CD4-positive, alpha-beta T cell treated with Interferon alpha-2 for 1 hour (primary cell): Measurements from ENCODE around the gene GALNT18.

Experiments used
- DNase-seq, 2 donors: peaks; one replicate each; pipeline ENCODE4 v3.0.0-alpha.2; 2020 to 2022

The GALNT18 gene

DNA sequence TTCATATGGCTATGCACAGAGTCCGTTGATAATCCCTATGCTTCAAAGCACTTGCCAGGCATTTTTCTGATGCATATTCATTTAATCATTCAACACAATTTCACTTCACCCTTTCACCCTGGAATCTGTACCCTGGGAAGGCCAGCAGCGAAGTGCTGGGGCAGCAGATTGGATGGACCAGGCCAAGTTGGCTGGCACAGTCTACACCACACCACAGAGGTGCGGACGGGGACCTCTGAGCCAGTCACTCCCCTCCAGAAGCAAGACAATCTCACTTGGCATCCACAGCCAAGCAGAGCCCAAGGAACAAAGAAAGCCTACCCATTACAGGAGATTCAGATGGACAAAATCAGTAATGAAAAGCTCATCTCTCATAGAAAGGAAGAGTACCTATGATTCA, 130.2 kb downstream of the GALNT18 start:
- no peak for DNase-seq

DNA sequence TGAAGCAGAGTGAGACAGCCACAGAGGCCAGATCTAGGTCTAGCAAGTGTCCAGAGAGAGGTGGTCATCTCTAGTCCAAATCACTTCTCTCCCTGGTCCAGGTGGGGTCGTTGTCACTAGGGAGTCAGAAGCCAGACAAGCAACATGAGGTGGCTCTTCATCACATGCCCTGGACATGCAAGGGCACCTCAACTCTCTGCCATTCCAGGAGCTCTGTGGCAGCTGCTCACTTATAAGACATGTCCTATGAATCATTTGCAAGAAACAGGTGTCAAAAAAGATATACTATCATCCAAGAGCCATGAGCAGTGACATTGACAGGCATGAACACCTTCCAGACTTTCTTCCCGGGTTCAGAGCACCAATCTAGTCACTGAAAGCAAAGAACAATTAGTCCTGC, 130.8 kb downstream of the GALNT18 start:
- DNase-seq, result no peak

DNA sequence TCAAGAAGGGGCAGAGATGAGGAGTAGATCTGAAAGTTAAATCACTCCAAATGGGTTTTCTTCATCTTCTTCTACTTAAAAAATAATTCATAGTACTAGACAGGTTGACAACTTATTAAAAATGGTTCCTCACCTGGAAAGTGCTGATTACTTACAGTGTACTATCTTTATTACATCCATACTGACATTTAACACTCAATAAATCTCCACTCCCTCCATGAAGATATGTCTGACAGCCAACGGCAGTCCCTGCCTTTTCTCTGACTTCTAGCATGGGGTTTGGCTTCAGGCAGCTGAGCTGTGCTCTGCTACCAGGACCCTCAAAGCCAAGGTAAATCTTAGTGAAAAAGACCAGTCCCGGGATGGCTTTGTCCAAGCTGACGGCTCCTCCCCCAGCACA, 135.4 kb downstream of the GALNT18 start:
- no peak for DNase-seq

DNA sequence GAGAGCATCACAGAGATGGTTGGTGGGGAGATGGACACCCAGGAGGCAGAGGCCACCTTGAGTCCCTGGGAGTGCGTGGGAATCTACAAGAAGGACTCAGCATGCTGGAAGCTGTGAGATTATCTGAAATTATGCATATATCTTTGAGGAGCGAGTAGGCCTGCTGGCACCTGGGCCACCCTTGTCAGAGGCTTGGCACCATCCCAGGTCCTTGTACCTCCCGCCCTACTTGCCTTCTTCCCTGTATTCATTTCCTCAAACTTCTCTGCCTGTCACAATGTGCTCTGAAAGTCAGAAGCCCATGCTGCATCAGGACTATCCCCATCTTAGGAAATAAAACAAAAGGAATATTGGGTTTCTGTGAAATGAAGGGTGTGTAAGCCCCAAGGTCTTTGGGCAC, 135.8 kb downstream of the GALNT18 start:
- DNase-seq, result no peak

DNA sequence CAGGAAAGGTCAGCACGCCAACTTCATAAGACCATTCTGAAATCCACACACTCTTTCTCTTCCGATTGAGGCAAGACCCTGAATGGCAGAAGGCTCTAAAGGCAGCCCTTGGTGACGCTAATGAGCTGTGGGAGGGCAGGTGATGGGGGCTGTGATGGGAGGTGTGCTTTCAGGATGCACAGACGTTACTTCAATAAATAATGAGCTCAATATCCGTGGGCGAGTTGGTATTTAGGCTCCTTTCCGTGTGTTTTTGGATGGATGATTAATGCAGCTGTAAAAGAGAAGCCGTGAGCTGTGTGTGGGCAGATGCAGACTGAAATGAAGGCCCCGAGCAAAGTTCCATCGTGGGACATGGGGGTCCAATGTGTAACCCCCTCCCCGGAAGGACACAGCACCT, 138.2 kb downstream of the GALNT18 start:
- no peak for DNase-seq

DNA sequence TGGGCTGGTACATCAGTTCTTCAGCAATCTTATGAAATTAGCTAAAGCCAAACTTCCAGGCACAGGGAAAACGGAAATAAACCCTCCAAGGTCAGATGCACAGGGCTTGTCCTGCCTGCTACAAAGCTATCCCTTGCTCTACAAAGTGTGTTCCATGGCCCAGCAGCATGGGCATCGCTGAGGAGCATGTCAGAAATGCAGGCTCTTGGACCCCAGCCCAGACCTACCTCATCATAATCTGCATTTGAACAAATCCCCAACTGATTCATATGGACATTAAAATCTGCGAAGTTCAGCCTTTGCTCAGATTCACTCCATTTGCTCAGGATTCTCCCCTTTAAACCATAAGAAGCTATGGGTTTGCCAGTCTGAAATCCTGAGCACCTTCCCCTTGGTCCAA, 139.1 kb downstream of the GALNT18 start:
- no peak for DNase-seq

DNA sequence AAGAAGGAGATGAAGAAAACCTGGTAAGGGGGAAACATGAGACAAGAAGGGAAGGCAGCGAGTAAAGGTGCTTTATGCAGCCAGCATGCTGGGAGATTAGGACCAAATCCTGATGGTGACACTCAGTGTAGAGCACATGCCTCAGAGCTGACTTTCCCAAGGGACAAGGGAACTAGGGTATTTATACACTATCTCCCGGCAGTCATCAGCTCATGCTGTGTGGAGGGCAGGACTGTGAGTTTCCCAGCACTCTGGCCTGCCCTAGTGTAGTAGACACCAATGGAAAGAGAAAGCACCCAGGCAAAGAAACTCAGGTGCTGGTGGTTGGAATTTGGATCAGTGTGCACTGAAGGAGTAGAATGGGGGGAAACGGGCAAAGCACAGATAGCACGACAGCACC, 140.4 kb downstream of the GALNT18 start:
- DNase-seq, result no peak

DNA sequence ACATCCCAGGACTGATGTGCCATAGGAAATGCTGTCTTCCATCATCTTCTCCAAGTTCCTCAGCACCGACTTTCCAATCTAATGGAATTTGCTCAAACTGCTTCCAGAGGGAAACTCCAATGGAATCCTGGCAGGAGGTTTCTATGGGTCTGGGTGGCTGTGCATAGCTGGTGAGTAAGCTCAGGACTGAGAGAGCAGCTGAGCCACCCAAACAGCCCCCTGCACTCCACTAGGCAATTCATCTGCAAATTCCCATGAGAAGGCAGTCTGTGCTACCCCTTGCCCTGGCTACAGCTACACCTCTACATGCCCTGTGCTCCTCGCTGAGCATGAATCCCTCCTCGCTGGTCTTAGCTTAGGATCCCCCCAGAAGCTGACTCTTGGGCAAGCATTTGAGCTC, 140.8 kb downstream of the GALNT18 start:
- no peak for DNase-seq

DNA sequence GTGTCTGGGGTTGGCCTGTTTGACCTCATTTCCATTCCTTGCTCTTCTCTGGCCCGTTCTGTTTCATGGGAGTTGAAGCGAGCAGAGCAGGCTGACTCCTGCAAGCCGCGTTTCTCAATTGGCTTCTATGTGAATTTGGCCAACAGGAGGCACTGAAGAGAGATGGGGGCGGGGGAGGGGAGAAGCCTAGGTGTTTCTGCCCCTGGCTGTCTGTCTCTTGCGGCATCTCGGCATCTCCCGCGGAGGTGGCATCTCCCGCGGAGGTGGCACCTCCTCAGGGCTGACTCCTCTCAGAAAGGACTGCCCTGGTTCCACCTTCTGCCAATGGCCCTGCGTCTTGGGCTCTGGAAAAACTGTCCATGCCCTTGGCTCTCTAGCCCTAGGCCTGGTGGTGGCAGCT, 143.1 kb downstream of the GALNT18 start:
- DNase-seq, result no peak

DNA sequence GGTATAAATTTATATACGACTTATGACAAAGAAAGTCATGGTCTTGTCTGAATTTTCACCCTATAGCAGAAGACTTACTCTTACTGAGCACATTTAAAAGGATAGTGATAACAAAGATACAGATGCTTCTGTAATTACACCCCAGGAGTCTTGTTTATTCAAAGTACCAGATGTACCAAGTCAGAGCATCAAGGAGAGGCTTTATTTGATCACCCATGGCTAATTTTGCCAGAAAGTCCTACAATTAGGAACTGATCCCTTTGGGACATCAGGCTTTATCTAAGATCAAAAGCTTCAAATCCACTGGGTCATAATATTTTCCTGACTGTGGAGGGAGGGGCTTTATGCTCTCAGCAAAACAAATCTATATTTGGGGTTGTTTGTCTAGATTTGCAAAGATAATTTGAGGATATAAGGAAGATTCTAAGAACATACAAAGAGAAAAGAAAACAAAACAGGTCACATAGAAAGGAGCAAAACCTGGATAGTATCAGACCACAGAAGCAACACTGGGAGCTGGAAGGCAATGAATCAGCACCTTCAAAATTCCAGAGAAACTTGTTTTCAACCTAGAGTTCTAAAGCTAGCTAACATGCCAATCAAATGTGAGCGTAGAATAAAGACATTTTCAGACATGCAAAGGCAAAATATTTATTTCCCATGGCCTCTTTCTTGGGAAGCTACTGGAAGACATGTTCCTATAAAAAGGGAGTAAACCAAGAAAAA, 143.9 kb downstream of the GALNT18 start:
- no peak for DNase-seq

DNA sequence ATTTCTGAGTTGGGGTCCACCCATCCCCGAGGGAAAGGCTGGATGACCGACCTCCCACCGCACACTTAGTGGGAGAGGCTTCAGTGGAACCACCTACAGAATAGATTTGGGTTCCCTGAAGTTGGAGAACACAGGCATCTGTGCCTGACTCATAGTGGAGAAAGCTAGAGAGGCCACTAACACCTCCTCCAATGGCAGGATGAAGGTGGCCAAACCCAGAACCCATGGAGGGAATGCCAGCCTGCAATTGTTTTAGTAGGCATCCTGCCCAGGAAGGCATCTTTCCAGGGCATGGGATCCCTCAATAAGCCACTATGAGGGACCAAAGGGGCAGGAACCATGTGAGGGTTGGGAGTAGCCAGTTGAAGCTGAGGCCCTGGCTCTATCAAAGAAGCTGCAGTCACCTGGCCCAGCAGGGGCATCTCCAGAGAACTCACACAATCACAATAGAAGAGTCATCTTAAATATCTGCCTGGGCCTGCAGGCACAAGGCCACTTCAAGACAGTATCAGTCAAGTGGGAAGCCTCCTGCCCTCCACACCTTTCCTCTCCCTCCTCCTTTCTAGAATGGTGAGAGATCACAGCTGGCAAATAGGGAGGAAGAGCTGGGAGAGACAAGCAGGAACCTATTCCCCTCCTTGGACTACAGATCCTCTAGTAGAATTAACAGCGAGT, 144.7 kb downstream of the GALNT18 start:
- DNase-seq, result no peak

DNA sequence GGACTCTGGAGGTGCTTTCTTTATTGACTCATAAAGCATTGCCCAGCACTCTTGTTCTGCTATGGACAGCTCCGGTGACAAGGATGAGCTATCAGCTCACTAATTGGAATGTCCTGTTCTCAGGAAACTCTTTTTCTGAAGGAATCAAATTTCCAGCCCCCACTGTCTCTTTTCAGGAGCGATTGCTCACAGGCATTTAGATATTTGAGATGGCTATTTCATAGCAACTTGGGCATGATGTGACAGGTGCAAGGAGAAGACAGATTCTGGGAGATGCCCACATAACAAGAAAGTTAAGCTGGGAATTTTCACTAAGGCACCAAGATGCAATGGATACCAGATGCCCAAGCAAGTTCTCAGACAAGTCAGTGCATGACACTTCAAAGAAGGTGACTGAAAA, 145.3 kb downstream of the GALNT18 start:
- no peak for DNase-seq

DNA sequence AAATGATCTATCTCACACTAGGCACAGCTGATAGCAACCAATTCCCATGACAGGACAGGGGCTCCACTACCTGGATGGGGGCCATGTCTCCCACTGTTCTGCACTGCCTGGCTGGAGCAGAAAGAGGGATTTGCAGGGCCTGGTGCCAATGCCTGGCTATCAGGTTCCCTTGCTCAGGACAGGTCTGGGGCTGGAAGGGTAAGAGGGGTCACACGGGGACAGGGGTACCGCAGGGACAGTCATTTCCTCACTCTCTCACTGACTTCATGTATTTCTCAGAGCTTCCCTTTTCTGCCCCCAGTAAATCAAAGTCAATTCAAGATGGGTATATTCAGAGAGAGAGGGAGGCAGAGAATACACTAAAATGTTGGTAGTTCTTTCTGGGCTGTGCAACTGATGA, 149.7 kb downstream of the GALNT18 start:
- no peak for DNase-seq

DNA sequence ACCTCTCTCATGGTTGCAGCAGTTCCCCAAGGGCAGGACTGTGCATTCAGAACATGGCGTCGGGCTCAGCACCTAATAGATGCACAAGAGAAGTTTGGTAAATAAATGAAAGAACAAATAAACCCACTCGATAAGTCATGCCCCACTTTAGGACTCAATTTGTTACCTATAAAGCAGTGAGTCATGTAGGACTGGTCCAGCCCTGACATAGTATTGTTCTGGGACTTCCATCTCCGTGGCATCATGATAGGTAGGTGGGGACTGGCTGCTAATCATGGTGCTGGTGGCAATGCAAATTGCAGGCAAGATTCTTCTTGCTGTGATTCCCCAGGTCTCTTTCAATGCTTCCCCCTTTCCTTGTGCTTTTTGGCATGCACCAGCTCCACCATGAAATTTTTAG, 150.6 kb downstream of the GALNT18 start:
- DNase-seq, result no peak

DNA sequence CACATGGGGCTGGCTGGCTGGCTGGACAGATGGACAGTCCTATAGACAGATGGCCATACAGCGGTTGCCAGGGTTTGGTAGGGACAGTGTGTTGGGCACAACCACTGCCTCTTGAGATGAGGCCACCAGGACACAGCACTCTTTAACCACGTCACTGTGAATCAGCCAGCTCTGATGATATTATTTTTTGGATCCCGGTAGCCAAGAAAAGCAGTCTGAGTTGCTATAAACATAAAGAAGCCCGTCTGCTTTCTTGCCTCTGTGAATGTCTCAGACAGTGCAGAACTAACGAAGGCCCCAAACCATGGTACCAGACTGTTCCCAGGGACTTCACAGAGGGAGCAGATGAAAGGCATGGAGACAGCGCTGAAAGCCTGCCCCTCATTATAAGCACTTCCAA, 152.9 kb downstream of the GALNT18 start:
- no peak for DNase-seq

DNA sequence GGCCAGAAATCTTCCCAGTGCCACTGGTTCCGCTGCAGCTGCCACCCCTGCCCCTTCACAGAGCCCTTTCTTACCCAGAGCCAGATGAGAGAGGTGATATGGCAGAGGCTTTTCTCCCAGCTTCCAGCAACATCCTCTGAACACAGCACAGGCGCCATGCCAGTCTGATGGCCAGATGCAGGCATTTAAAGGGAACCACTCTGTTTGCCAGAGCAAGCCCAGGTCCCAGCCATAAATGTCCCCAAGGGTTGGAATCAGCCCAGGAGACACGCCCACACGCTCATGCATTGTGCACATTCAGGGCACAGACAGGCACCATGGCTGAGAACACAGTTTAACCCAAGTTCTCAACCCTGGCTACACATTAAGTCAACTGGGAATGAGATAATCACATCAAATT, 154.5 kb downstream of the GALNT18 start:
- no peak for DNase-seq

DNA sequence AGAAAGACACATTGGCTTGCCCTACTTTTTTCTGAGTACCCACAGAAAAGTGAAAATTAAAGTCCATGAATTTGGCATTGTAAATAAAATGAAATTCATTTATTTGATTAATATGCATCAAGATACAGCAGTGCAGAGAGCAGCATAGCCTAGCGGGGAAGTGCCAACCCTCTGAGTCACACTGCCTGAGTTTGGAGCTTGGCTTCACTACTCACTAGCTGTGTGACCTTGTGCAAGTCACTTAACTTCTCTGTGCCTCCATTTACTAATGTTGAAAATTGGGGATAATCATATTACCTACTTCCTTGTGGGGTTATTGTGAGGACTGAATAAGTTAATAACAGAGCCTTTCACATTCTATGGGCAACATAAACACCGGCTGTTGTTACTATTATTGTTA, 157.2 kb downstream of the GALNT18 start:
- no peak for DNase-seq

DNA sequence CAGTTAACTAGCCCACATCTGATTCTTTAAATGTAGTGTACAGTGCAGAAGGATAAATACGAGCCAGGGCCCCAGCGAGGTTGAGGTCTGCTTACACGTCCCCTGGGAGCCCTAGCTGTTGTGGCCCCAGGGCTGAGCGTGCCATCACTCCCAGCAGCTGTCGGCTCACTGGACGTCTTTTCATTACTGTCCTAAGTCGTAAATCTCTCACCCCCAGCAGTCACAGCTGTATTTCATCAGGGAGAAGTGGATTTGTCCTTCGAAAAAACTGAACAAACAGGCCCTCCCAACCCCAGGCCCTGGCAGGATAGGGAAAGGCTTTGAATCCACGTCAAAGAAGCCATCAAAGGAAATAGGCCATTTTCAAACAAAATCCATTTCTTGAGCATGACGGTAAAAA, 158.4 kb downstream of the GALNT18 start:
- DNase-seq, result no peak

DNA sequence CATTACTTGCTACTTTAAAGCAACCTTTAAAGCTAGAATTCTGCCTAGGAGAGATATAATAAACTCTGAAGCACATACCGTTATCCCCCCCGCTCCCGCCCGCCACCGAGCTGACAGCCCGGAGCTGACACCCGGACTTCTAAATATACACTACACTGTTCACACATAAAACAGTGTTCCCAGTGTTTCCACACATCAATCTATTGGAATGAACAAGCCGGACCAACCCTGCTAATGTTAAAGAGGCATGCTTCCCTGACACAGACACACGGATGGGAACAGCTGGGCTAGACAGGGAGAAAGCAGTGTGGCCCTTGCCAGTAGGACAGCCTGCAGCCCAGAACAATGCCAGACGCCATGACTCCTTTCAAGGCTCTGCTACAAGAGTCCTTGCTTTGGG, 160.3 kb downstream of the GALNT18 start:
- DNase-seq, result no peak

DNA sequence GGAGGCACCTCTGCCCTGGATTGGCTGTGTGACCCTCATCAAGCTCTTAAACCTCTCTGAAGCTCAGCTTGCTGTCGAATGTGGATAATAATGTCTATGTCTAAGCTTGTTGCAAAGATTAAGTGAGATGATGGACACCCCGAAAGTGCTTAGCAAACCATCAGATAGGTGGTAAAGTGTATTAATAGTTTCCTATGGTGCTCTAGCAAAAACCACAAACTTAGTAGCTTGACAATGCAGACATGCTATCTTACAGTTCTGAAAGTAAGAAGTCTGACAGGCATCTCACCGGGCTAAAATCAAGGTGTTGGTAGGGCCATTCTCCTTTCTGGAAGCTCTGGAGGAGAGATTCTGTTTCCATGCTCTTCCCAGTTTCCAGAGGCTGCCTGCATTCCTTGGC, 162.2 kb downstream of the GALNT18 start:
- no peak for DNase-seq

DNA sequence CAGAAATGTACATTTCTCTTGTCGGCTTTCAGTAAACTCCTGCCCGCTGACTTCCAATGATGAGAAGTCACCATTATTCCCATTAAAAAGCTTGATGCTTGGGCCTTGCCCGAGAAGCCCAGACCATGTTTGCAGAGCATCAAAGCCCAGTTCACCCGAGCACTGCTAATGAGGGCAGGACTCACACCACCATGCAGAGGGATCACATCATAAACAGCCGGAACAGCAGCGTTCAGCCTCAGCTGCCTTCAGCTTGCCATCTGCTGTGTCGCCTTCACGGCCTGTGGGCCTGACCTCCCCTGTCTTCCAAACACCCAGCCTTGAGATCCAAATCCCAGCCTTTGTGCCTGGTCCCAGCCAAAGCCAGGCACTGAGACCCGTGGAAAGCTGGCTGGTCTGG, 163.3 kb downstream of the GALNT18 start:
- no peak for DNase-seq

DNA sequence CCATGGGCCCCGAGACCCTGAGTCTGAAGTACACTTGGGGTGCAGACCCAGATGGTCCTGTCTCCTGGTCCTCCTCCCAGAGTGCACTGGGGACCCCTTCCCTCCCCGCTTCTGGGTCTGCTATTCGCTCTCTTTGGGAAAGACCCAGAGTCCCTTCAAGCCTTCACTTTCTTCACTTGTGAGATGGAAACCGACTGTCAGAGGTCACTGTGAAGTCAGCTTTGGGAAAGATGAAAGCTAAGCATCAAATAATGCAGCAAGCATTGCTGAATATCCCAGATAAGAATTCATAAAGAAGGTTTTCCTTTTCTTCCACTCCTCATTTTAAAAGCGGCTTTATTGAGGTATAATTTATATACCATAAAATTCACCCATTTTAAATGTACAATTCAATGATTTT, 163.8 kb downstream of the GALNT18 start:
- DNase-seq, result no peak

DNA sequence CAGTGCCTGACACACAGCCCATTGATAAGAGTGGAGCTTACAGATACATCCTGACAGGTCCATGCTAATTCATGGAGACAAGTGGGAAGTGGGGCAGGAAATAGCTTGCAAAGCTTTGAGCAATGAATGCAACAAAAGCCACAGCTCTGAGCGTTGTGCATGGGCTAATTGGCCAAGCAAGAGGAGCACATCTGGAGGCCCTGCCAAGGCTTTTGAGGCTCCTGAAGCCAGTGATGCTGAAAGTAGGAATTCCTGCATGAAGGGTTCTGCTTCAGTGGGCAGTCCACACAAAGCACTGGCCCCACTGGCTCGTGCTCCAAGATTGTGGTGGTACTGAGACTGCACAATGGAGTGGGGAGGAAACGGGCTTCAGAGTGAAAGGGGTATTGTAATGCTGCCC, 164.9 kb downstream of the GALNT18 start:
- no peak for DNase-seq

DNA sequence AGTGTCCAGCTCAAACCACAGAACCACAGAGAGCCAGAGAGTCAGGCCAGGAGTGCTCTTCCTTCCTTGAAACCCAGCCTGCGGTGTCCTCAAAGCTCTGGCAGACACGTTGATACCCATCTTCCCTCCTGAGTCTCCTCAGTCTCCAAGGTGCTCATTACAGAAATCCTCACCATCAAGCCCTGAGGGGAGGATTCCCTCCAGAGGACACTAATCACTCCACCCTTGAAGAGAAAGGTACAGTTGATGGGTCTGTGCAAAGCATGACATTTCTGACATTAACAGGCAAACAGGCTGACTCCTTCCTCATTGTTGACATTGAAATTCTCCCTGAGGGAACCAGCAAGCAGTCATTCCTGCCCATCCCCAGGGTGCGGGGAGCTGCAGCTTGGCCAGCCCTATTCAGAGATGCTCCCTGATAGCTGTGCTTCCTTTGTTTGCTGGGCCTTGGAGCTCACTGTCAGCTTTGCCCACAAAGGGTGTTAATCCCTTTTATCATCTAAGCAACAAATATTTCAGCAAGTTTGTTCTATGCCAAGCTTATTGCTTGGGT, 167.1 kb downstream of the GALNT18 start:
- no peak for DNase-seq

DNA sequence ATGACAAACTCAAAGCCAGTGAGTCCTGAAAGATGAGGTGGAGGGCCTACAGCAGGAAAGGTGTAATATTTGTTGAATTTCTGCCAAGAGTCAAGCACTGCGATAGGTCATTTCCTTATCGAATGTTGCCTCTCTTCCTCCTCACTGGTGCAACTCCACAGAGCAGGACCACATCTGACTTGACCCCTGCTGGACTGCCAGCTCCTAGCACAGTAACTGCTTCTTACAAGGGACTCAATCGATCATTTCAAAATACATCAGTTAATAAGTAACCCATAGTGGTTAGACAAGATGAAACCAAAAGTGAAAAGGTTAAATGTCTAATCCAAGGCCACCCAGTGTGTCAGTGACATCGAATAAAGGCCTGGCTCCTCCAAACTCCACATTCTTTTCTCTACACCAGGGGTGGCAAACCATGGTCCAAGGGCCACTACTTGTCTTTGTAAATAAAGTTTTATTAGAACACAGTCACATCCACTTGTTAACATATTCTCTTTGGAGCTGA, 170.3 kb downstream of the GALNT18 start:
- DNase-seq, result no peak
